ENCODE results near the gene TNFRSF1A.

GRCh38 chr12:6327229-6328041, 14.4 kb downstream of the TNFRSF1A start:
- TF ChIP-seq ETV6 (CRISPR knock-in tag; IDR thresholded peaks at IDR 0.05) (no peak), KAT7 (CRISPR knock-in tag; IDR thresholded peaks at IDR 0.05; ENCODE audit: borderline replicate concordance) (no peak)
